Measurements from ENCODE around the gene MED13L. TPM values are rescaled to one million over a fixed set of nuclear protein-coding genes. Genes with fewer than 3 reads are reported as not detected.
A peak's percentile ranks its signal among the peaks of the same experiment; 100 is the strongest.

The MED13L gene
- total RNA-seq, 1 experiment from 2014 or later: 94.1 TPM

- Histone ChIP-seq H3K4me3 (ENCODE audit: low read depth, low read length, poor library complexity, severe bottlenecking) (no peak overlapping the region), H3K36me3 (ENCODE audit: insufficient read depth, low read length, poor library complexity, severe bottlenecking) (no peaks in the 10 kb centered on the region), H3K27ac (ENCODE audit: low read depth, low read length, poor library complexity, severe bottlenecking) (no peak overlapping the region), H3K27me3 (replicated peaks; ENCODE audit: insufficient read depth, low read depth, low read length, poor library complexity) (no peaks in the 10 kb centered on the region), H3K4me1 (ENCODE audit: insufficient read depth, low read length, poor library complexity, severe bottlenecking) (peaks cover 6% of the 10 kb centered on the region), H3K9me3 (ENCODE audit: low read depth, low read length, poor library complexity, severe bottlenecking) (no peaks in the 10 kb centered on the region)
- intact Hi-C loops (cut with micrococcal nuclease; ENCODE audit: unreplicated experiment): no loop called here
- CTCF ChIA-PET: no interaction called here
- DNase-seq (ENCODE audit: low spot score): no peak
- TF ChIP-seq EZH2 (IDR thresholded peaks at IDR 0.05; ENCODE audit: borderline replicate concordance, low read depth, low read length, poor library complexity, severe bottlenecking) (no peak), CTCF (conservative IDR thresholded peaks at IDR 0.05; ENCODE audit: low read depth, low read length) (no peak)
- POLR2A ChIA-PET (ENCODE audit: low non-redundant PET): no interaction called here
- BruUV-seq (replicated peaks): no TSS peak
These were observed 3.2 kb upstream of the MED13L start for GRCh38 chr12:116280595-116281290.

- no TSS peak for BruUV-seq (replicated peaks)
- H3K4me3 ChIP-seq (ENCODE audit: low read depth, low read length, poor library complexity, severe bottlenecking): no peak overlapping the region
- TF ChIP-seq CTCF (conservative IDR thresholded peaks at IDR 0.05; ENCODE audit: low read depth, low read length): no peak
- TF ChIP-seq EZH2 (IDR thresholded peaks at IDR 0.05; ENCODE audit: borderline replicate concordance, low read depth, low read length, poor library complexity, severe bottlenecking): no peak
- no peak overlapping the region for H3K27ac ChIP-seq (ENCODE audit: low read depth, low read length, poor library complexity, severe bottlenecking)
- peaks cover 20% of the 10 kb centered on the region for H3K4me1 ChIP-seq (ENCODE audit: insufficient read depth, low read length, poor library complexity, severe bottlenecking)
- no peaks in the 10 kb centered on the region for H3K9me3 ChIP-seq (ENCODE audit: low read depth, low read length, poor library complexity, severe bottlenecking)
- ChIA-PET CTCF (no interaction called here), POLR2A (ENCODE audit: low non-redundant PET) (no interaction called here)
- H3K36me3 ChIP-seq (ENCODE audit: insufficient read depth, low read length, poor library complexity, severe bottlenecking): no peaks in the 10 kb centered on the region
- DNase-seq (ENCODE audit: low spot score): no peak
- intact Hi-C loops (cut with micrococcal nuclease; ENCODE audit: unreplicated experiment): loop anchor here (5.0 kb wide), 4 partner anchors 136 to 324 kb away; no protein-coding TSS in a partner anchor
- H3K27me3 ChIP-seq (replicated peaks; ENCODE audit: insufficient read depth, low read depth, low read length, poor library complexity): no peaks in the 10 kb centered on the region
These were observed 1.2 kb upstream of the MED13L start for GRCh38 chr12:116278667-116279066.

- intact Hi-C loops (cut with micrococcal nuclease; ENCODE audit: unreplicated experiment): loop anchor here (5.0 kb wide), 4 partner anchors 136 to 324 kb away; no protein-coding TSS in a partner anchor
- Histone ChIP-seq H3K27me3 (replicated peaks; ENCODE audit: insufficient read depth, low read depth, low read length, poor library complexity) (no peaks in the 10 kb centered on the region), H3K4me1 (ENCODE audit: insufficient read depth, low read length, poor library complexity, severe bottlenecking) (peaks cover 24% of the 10 kb centered on the region), H3K9me3 (ENCODE audit: low read depth, low read length, poor library complexity, severe bottlenecking) (no peaks in the 10 kb centered on the region), H3K27ac (ENCODE audit: low read depth, low read length, poor library complexity, severe bottlenecking) (peak overlapping the region; percentile 63), H3K4me3 (ENCODE audit: low read depth, low read length, poor library complexity, severe bottlenecking) (peak overlapping the region; percentile 67), H3K36me3 (ENCODE audit: insufficient read depth, low read length, poor library complexity, severe bottlenecking) (no peaks in the 10 kb centered on the region)
- ChIA-PET CTCF (no interaction called here), POLR2A (ENCODE audit: low non-redundant PET) (interaction anchor here (0.6 kb wide), 1 partner anchor 322 kb away, joined by 3 read pairs; no protein-coding TSS in a partner anchor)
- DNase-seq (ENCODE audit: low spot score): no peak
- TF ChIP-seq EZH2 (IDR thresholded peaks at IDR 0.05; ENCODE audit: borderline replicate concordance, low read depth, low read length, poor library complexity, severe bottlenecking) (no peak), CTCF (conservative IDR thresholded peaks at IDR 0.05; ENCODE audit: low read depth, low read length) (no peak)
- no TSS peak for BruUV-seq (replicated peaks)
These were observed 760 bp upstream of the MED13L start for GRCh38 chr12:116278279-116278626.

Measured in A673 (cell line).